Activated CD8-positive, alpha-beta memory T cell treated with anti-CD3 and anti-CD28 coated beads, Interleukin-2, amount 10 ng/mL, durations not matched to agents 7 days and 5 days (primary cell): ENCODE data around the gene NOTO. TPM values are rescaled to one million over a fixed set of nuclear protein-coding genes. Genes with fewer than 3 reads are reported as not detected.
A peak's percentile ranks its signal among the peaks of the same experiment; 100 is the strongest.

Experiments
- ATAC-seq: fragments of 150-1000 bp; cut with Tn5 transposase; one replicate; pipeline ENCODE4 v1.10.0; 2021; ENCODE audit warnings: moderate library complexity
- CTCF ChIA-PET: fragments of 350-600 bp; sonication (Branson Sonifier 250); formaldehyde crosslinking; loops from one replicate; lab custom pipeline; 2021; ENCODE audit warnings: antibody characterized with exemption; lab: Charles Lee
- DNase-seq: peaks from one replicate; pipeline ENCODE4 v3.0.0-alpha.2; 2020
- H3K27ac Mint-ChIP-seq: one replicate; pipeline ENCODE4 v1.8.0; 2021; ENCODE audit warnings: mild to moderate bottlenecking, mixed read lengths
- H3K27me3 Mint-ChIP-seq: one replicate; pipeline ENCODE4 v1.8.0; 2021; ENCODE audit warnings: mixed read lengths
- H3K36me3 Mint-ChIP-seq: one replicate; pipeline ENCODE4 v1.8.0; 2021; ENCODE audit warnings: mild to moderate bottlenecking, mixed read lengths
- H3K4me1 Mint-ChIP-seq: one replicate; pipeline ENCODE4 v1.8.0; 2021; ENCODE audit warnings: mixed read lengths
- H3K4me3 Mint-ChIP-seq: one replicate; pipeline ENCODE4 v1.8.0; 2021; ENCODE audit warnings: mild to moderate bottlenecking, moderate library complexity, mixed read lengths
- H3K9me3 Mint-ChIP-seq: one replicate; pipeline ENCODE4 v1.8.0; 2022; ENCODE audit warnings: low read depth, mixed read lengths
- total RNA-seq, 2 experiments: library from RNA; stranded (reverse); gene quantifications; one replicate each; pipeline ENCODE4 v1.2.3, GENCODE V29; 2021

Gene NOTO
- total RNA-seq, 2 experiments from 2014 or later, result not detected

DNA sequence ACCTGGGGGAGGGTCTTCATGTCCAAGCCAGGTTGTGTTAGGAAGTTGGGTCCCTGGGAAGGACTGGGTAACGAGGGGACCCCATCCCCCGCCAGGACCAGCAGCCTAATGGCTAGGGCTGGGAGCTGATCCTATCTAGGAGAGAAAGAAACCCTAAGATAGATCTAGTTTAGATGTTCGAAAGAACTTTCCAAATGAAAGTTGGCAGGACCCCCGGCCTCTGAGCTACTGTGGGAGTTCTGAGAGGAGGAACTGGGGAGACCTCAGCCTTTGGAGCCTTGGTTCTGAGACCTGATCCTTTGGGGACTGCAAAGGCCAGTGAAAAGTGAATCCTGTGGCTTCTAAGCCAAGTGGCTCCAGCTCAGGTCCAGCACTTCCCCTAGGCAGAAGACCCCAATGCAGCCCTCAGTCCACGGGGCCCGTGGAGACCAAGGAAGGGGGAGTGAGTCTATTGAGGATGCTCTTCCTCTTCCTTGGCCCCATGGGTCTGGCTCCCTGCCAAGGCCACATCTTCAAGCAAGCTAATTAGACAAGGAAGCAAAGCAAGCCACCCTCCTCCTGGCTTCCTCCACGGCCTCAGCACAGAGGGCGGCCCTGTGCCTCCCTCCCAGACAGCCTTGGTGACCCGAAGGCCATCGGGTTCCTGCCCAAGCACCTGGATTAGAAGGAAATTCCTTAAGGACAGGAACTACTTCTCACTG is 55.2 kb downstream of the NOTO start:
- peaks cover 4% of the 10 kb centered on the region for H3K4me1 Mint-ChIP-seq
- no peak for DNase-seq
- CTCF ChIA-PET, result interaction anchor here (1.2 to 2.3 kb wide), 3 partner anchors 9 to 80 kb away, joined by 3 to 6 read pairs (median 4); no protein-coding TSS in a partner anchor
- H3K9me3 Mint-ChIP-seq, result no peaks in the 10 kb centered on the region
- ATAC-seq, result no peak
- no peaks in the 10 kb centered on the region for H3K27me3 Mint-ChIP-seq
- H3K36me3 Mint-ChIP-seq, result peaks cover 9% of the 10 kb centered on the region
- H3K4me3 Mint-ChIP-seq, result no peak overlapping the region
- H3K27ac Mint-ChIP-seq, result no peak overlapping the region

DNA sequence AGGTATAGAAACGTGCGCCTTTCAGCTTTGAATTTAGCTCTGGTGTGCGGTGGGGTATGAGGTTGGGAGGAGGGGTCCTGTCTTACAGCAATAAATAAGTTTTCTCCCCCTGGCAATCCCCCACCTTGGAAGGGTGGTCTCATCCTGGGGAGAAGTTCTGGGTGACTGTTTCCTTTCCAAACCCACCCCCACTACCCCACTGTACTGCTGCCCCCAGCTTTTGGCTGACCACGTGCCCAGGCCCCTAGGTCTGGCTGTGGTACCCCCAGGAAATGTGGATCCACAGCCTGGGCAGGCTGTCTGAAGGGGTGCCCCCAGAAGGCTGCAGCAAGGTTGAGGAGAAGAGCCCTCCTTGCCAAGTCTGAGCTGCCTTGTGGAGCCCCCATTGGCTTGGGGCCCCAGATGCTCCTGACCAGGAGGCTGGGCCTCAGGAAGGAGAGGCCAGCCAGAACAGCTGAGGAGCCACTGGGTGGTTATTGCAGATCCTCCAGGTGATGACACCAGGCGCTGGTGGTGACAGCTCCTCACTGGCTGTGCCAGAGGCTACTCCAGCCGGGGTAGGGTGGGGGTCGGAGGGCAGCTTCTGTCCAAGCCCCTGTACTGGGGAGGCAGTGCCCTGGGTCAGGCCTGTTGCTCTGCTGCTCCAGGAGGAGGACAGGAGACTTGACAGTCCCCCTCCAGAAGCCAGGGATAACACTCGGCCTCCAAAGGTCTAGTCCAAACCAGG is 56.0 kb downstream of the NOTO start:
- H3K9me3 Mint-ChIP-seq, result no peaks in the 10 kb centered on the region
- ATAC-seq, result no peak
- H3K4me1 Mint-ChIP-seq, result peaks cover 4% of the 10 kb centered on the region
- no peak overlapping the region for H3K27ac Mint-ChIP-seq
- DNase-seq, result no peak
- no peaks in the 10 kb centered on the region for H3K27me3 Mint-ChIP-seq
- peaks cover 1% of the 10 kb centered on the region for H3K36me3 Mint-ChIP-seq
- CTCF ChIA-PET, result interaction anchor here (1.2 to 1.3 kb wide), 2 partner anchors 8 to 10 kb away, joined by 3 to 4 read pairs; no protein-coding TSS in a partner anchor
- H3K4me3 Mint-ChIP-seq, result no peak overlapping the region

DNA sequence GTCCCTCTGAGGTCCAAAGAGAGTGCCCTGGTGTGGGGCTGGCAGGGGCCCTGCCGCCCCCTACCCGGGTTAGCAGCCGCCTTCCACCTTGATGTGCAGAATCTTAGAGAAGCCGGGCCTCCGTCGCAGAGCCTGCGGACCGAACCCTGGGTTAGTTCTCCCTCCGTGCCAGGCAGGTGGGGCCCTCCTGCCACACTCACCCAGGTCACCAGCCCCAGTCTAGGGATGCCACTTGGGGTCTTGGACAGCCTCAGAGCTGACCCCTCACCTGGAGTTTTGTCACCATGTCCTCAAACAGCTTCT is 56.5 kb downstream of the NOTO start:
- no peaks in the 10 kb centered on the region for H3K36me3 Mint-ChIP-seq
- CTCF ChIA-PET, result no interaction called here
- peaks cover 4% of the 10 kb centered on the region for H3K4me1 Mint-ChIP-seq
- no peak overlapping the region for H3K4me3 Mint-ChIP-seq
- H3K27me3 Mint-ChIP-seq, result no peaks in the 10 kb centered on the region
- DNase-seq (no peak), ATAC-seq (no peak)
- H3K27ac Mint-ChIP-seq, result no peak overlapping the region
- no peaks in the 10 kb centered on the region for H3K9me3 Mint-ChIP-seq

DNA sequence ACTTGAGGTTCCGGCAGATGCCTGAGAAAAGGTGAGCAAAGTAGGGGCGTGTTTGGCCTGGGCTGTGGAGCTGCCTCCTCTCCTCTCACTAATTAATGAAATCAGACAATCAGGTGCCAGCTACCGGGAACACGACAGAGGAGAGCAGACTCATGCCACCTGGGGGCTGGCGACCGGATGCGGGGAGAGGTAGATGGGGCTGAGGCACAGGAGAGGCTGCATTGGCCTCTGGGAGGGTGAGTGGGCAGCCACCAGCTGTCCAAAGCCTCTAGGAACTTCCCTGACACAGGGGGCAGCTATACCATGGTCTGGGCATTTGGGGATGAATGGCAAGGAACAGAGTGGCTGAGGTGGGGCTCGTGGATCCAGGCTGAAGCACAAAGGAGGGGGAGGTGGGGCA is 56.9 kb downstream of the NOTO start:
- Mint-ChIP-seq H3K27me3 (no peaks in the 10 kb centered on the region), H3K9me3 (no peaks in the 10 kb centered on the region), H3K36me3 (peaks cover 2% of the 10 kb centered on the region), H3K27ac (no peak overlapping the region), H3K4me3 (no peak overlapping the region), H3K4me1 (peaks cover 4% of the 10 kb centered on the region)
- ATAC-seq (no peak), DNase-seq (no peak)
- CTCF ChIA-PET, result interaction anchor here (1.0 kb wide), 1 partner anchor 46 kb away, joined by 3 read pairs; no protein-coding TSS in a partner anchor

DNA sequence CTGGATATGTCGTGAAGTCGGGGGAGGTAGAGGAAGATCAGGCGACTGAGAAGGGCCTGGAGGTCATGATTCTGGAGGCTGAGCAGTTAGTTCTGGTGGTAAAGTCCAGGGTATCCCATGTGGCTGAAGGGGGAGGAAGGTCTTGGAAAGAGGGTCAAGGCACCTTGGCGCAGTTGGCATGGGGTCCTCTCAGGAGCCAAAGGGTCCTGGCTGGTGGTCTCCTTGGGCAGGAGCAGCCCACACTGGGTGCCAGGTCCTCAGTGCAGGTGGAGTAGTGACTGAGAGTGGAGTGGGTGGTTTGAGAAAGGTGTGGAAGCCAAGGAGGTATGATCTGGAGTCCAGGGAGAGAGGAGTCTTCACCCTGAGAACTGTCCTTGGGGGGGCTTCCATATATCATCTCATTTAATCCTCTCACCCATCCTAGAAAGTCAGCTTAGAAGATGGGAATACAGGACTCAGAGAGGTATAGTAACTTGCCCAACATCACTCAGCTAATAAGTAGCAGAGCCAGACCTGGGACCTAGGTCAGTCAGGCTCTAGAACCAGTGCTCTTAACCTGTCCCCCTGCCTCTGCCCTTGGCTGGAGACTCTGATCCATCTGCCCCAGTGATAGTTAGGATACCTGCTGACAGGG is 57.4 kb downstream of the NOTO start:
- peaks cover 2% of the 10 kb centered on the region for H3K36me3 Mint-ChIP-seq
- ATAC-seq, result no peak

DNA sequence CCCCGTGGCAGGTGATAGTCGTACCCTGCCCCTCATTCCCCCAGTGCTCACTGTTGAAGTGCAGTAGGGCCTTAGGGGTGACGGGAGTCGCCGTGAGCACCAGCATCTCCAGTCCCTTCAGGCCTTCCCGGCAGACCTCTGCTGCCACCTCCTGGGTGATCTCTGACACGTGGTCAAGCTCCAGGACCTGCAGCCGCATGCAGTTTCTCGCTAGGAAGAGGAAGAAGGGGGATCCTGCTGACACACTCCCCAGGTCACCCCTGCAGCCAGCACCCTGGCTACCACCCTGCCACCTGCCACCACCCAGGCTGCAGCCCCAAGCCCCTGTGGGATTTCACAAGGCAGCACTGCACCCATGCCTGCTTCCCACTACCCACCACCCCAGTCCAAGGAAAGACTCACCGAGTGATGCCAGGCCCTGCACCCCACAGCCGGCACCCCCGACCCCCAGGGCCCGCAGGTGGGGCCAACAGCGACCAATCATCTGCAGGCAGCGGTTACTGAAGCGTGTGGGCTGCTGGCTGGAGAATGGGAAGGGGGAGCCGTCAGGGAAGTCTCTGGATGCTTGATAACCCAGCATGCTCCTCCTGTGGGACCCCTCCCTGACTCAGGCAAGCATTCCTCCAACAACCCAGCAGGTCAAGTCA is 58.1 kb downstream of the NOTO start:
- DNase-seq (peak; percentile 43), ATAC-seq (no peak)
- no peaks in the 10 kb centered on the region for H3K9me3 Mint-ChIP-seq
- H3K36me3 Mint-ChIP-seq, result peaks cover 2% of the 10 kb centered on the region
- no peak overlapping the region for H3K4me3 Mint-ChIP-seq
- CTCF ChIA-PET, result interaction anchor here (1.0 kb wide), 2 partner anchors 48 to 83 kb away, joined by 3 read pairs; no protein-coding TSS in a partner anchor
- H3K27me3 Mint-ChIP-seq, result no peaks in the 10 kb centered on the region
- H3K4me1 Mint-ChIP-seq, result peaks cover 4% of the 10 kb centered on the region
- H3K27ac Mint-ChIP-seq, result no peak overlapping the region

More for the DNA sequence above, 57.4 kb downstream of the NOTO start:
- CTCF ChIA-PET, result interaction anchor here (1.0 kb wide), 2 partner anchors 47 to 82 kb away, joined by 3 read pairs; no protein-coding TSS in a partner anchor
- Mint-ChIP-seq H3K27me3 (no peaks in the 10 kb centered on the region), H3K4me3 (no peak overlapping the region), H3K9me3 (no peaks in the 10 kb centered on the region), H3K4me1 (peaks cover 4% of the 10 kb centered on the region), H3K27ac (no peak overlapping the region)
- no peak for DNase-seq

Other genes starting within 250 kb of the NOTO start
- gene SFXN5, start 130.9 kb upstream of the NOTO start, total RNA-seq, result 10 to 100 TPM; 12.4 to 20.0 TPM
- gene RAB11FIP5, start 89.6 kb upstream of the NOTO start, total RNA-seq, result 1 to 10 TPM; 1.1 to 2.9 TPM
- gene SMYD5, start 11.7 kb downstream of the NOTO start, total RNA-seq, result 10 to 100 TPM; 17.0 to 26.8 TPM
- 10 to 100 TPM; 13.7 to 14.7 TPM for gene PRADC1, start 30.7 kb downstream of the NOTO start, total RNA-seq
- gene CCT7, start 31.7 kb downstream of the NOTO start, total RNA-seq, result 100 to 1,000 TPM; 362 to 449 TPM
- 10 to 100 TPM; 28.2 to 31.5 TPM for gene FBXO41, start 81.9 kb downstream of the NOTO start, total RNA-seq
- gene EGR4, start 91.0 kb downstream of the NOTO start, total RNA-seq, result under 1 TPM; 0.09 to 0.15 TPM
- gene ALMS1, start 183.3 kb downstream of the NOTO start, total RNA-seq, result 10 to 100 TPM; 12.9 to 19.6 TPM